ENCODE measurements around the gene PPP2R2C.

Gene PPP2R2C

DNA sequence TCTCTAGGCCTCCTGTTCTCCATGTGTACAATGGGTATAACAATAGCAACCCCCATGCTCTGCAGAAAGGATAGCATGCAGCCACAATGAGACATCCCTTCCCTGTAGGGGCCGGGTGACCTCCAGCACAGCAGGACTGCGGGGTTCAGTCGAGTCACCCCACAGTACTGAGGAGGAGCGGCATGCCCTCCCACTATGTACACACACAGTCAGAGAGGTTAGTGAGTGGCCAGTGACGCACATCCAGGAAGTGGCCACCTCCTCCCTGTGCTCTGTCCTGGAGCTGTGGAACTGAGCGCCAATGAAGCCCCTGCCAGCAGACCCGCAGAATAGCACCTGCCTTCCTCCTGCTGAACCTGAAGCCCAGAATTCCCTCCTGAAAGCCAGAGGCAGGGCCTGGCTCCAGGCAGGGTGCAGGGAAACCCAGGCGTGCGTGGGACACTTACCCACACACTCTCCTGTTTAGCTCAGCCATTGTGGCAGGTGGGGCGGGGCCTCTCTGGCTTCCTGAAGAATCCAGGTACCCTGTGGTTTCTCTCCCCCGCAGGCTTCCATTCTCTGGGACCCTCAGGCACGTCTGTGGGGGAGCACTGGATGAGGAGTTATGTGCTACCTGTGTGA lies 152.8 kb downstream of the PPP2R2C start:
- DNase-seq (ENCODE audit: low read depth) = no peak
- H3K4me3 ChIP-seq (ENCODE audit: control insufficient read depth, low read depth, low read length) = no peak overlapping the region
- TF ChIP-seq, protein P1, sequence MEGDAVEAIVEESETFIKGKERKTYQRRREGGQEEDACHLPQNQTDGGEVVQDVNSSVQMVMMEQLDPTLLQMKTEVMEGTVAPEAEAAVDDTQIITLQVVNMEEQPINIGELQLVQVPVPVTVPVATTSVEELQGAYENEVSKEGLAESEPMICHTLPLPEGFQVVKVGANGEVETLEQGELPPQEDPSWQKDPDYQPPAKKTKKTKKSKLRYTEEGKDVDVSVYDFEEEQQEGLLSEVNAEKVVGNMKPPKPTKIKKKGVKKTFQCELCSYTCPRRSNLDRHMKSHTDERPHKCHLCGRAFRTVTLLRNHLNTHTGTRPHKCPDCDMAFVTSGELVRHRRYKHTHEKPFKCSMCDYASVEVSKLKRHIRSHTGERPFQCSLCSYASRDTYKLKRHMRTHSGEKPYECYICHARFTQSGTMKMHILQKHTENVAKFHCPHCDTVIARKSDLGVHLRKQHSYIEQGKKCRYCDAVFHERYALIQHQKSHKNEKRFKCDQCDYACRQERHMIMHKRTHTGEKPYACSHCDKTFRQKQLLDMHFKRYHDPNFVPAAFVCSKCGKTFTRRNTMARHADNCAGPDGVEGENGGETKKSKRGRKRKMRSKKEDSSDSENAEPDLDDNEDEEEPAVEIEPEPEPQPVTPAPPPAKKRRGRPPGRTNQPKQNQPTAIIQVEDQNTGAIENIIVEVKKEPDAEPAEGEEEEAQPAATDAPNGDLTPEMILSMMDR (IDR thresholded peaks at IDR 0.05; ENCODE audit: control insufficient read depth, insufficient read depth, low read depth, low read length, missing control alignments) = no peak

DNA sequence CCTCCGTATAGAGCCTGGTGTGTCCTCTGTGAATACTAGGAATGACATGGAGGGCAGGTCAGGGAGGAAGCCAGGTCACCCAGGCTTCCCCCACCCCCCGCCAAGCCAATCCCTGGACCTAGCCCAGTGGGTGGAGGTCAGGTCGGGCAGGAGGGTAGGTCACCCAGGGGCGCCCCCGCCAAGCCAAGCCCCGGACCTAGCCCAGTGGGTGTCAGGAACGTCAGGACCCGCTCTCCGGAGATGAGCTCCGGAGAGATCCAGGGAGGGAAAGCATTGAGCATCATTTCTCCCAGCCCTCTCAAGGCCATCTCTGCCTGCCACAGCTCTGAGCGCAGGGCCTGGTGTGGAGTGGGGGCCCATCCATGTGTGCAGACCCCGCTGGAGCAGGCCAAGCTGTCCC lies 154.2 kb downstream of the PPP2R2C start:
- no peak for DNase-seq (ENCODE audit: low read depth)
- TF ChIP-seq, protein P1 (IDR thresholded peaks at IDR 0.05; ENCODE audit: control insufficient read depth, insufficient read depth, low read depth, low read length, missing control alignments) = no peak
- H3K4me3 ChIP-seq (ENCODE audit: control insufficient read depth, low read depth, low read length) = no peak overlapping the region

DNA sequence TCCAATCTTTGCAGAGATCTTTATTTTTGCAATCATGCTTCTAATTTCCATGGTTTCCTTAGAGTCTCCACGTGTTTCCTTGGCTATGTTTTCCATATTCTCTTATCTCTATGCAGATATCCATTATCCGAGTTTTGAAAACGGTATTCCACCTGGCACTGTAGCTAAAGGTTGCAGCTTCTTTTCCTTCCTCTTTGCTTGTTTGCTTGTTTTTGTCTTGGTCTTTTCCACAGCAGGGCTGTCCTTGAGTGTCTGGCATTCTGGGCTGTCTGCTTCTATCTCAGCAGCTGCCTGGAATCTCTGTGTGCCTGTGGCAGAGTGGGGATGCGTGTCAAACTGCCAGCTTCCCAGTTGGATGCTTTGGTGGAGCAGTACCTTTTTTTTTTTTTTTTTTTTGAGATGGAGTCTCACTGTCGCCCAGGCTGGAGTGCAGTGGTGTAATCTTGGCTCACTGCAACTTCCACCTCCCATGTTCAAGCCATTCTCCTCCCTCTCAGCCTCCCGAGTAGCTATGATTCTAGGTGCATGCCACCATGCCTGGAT lies 155.9 kb downstream of the PPP2R2C start:
- H3K4me3 ChIP-seq (ENCODE audit: control insufficient read depth, low read depth, low read length) = no peak overlapping the region
- TF ChIP-seq, protein P1 (IDR thresholded peaks at IDR 0.05; ENCODE audit: control insufficient read depth, insufficient read depth, low read depth, low read length, missing control alignments) = no peak
- DNase-seq (ENCODE audit: low read depth) = no peak

DNA sequence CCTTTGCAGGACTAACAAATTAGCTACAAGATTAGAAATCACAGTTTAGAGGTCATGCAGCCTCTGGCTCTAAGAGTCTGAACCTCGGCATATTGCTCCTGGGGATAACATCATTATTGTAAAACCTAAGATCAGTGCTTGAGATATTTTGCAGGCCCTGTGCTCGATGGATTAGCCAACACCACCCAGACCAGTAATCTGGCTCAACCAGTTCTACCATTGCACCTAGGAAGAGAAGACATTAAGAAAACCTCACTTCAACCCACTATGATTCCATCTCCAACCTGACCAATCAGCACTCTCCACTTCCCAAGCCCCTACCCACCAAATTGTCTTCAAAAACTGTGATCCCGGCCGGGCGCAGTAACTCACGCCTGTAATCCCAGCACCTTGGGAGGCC lies 159.2 kb downstream of the PPP2R2C start:
- TF ChIP-seq, protein P1 (IDR thresholded peaks at IDR 0.05; ENCODE audit: control insufficient read depth, insufficient read depth, low read depth, low read length, missing control alignments) = no peak

DNA sequence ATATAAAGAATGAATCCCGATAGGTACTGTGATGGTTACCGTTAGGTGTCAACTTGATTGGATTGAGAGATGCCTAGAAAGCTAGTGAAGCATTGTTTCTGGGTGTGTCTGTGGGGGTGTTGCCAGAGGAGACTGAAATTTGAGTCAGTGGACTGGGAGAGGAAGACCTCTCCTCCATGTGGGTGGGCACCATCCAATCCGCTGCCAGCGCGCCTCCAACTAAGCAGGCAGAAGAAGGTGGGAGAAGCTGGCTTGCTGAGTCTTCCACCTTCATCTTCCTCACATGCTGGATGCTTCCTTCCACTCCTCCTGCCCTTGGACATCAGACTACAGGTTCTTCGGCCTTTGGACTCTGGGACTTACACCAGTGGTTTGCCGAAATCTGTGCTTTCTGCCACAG lies 162.6 kb downstream of the PPP2R2C start:
- TF ChIP-seq, protein P1 (IDR thresholded peaks at IDR 0.05; ENCODE audit: control insufficient read depth, insufficient read depth, low read depth, low read length, missing control alignments) = no peak
- no peak overlapping the region for H3K4me3 ChIP-seq (ENCODE audit: control insufficient read depth, low read depth, low read length)

More for the DNA sequence above, 159.2 kb downstream of the PPP2R2C start:
- DNase-seq (ENCODE audit: low read depth) = no peak
- no peak overlapping the region for H3K4me3 ChIP-seq (ENCODE audit: control insufficient read depth, low read depth, low read length)

DNA sequence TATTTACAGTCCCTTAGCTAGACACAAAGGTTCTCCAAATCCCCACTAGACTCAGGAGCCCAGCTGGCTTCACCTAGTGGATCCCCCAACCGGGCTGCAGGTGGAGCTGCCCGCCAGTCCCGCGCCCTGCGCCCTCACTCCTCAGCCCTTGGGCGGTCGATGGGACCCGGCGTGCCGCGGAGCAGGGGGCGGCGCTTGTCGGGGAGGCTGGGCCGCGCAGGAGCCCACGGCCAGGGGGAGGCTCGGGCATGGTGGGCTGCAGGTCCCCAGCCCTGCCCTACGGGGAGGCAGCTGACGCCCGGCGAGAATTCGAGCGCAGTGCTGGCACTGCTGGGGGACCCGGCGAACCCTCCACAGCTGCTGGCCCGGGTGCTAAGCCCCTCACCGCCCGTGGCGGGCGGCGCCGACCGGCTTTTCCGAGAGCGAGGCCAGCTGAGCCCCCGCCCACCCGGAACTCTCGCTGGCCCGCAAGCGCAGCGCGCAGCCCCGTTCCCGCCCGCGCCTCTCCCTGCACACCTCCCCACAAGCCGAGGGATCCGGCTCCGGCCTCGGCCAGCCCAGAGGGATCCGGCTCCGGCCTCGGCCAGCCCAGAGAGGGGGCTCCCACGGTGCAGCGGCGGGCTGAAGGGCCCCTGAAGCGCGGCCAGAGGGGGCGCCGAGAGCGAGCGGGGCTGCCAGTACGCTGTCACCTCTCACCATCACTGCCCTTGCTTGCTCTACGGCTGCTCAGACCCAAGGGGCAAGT lies 163.3 kb downstream of the PPP2R2C start:
- DNase-seq (ENCODE audit: low read depth) = no peak
- TF ChIP-seq, protein P1 (IDR thresholded peaks at IDR 0.05; ENCODE audit: control insufficient read depth, insufficient read depth, low read depth, low read length, missing control alignments) = no peak
- H3K4me3 ChIP-seq (ENCODE audit: control insufficient read depth, low read depth, low read length) = no peak overlapping the region

More for the DNA sequence above, 162.6 kb downstream of the PPP2R2C start:
- DNase-seq (ENCODE audit: low read depth) = no peak
